ENCODE results near the gene ATG4C. TPM values are rescaled to one million over a fixed set of nuclear protein-coding genes. Genes with fewer than 3 reads are reported as not detected.

The ATG4C gene
- polyA plus RNA-seq, 2 donors, result 1.7 to 3.0 TPM

DNA sequence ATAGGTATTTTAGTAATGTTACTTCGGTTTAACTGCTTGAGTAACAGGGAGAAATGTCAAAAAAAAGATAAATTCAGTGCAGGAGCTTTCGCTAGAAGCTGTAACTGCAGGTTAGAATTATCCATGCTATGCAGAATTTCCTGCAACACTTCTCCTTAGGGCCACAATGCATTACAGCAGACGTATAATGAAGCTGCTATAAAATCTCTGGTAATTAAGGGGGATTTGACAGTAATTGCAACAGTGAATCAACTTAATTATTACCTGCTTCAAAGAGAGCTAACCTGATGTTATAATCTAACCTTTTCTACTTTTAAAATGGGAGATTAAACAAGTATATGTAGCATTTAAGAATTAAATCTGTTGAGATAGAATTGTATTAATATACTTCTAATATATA, 92.6 kb downstream of the ATG4C start:
- H3K4me3 ChIP-seq (ENCODE audit: low read depth in 1 of 2, low read length in 2 of 2), result no peak overlapping the region
- no peaks in the 10 kb centered on the region for H3K36me3 ChIP-seq (ENCODE audit: control insufficient read depth in 2 of 2, insufficient read depth in 2 of 2, low read length in 1 of 2)
- H3K4me1 ChIP-seq (ENCODE audit: control insufficient read depth in 2 of 2, insufficient read depth in 2 of 2, low read length in 1 of 2), result no peaks in the 10 kb centered on the region
- no peaks in the 10 kb centered on the region for H3K9me3 ChIP-seq (ENCODE audit: control insufficient read depth in 2 of 2, insufficient read depth in 1 of 2, low read depth in 1 of 2, low read length in 1 of 2)
- peaks cover 0 to 2% of the 10 kb centered on the region in 2 donors for H3K27me3 ChIP-seq (ENCODE audit: control insufficient read depth in 1 of 2, insufficient read depth in 2 of 2, low read length in 2 of 2)
- no peak overlapping the region for H3K27ac ChIP-seq (ENCODE audit: low read depth in 2 of 2, low read length in 1 of 2)
- 84 to 86% methylated on average over 3 of the region's 3 CpGs for WGBS, 2 donors

GRCh38 chr1:62877579-62877978, 93.6 kb downstream of the ATG4C start:
- H3K27me3 ChIP-seq (ENCODE audit: control insufficient read depth in 1 of 2, insufficient read depth in 2 of 2, low read length in 2 of 2), result peaks cover 0 to 2% of the 10 kb centered on the region in 2 donors
- WGBS, 2 donors, result 84 to 89% methylated on average over 2 of the region's 2 CpGs
- H3K36me3 ChIP-seq (ENCODE audit: control insufficient read depth in 2 of 2, insufficient read depth in 2 of 2, low read length in 1 of 2), result no peaks in the 10 kb centered on the region
- no peaks in the 10 kb centered on the region for H3K9me3 ChIP-seq (ENCODE audit: control insufficient read depth in 2 of 2, insufficient read depth in 1 of 2, low read depth in 1 of 2, low read length in 1 of 2)
- no peaks in the 10 kb centered on the region for H3K4me1 ChIP-seq (ENCODE audit: control insufficient read depth in 2 of 2, insufficient read depth in 2 of 2, low read length in 1 of 2)
- no peak overlapping the region for H3K4me3 ChIP-seq (ENCODE audit: low read depth in 1 of 2, low read length in 2 of 2)
- no peak overlapping the region for H3K27ac ChIP-seq (ENCODE audit: low read depth in 2 of 2, low read length in 1 of 2)

GRCh38 chr1:62879962-62880361, 96.0 kb downstream of the ATG4C start:
- Histone ChIP-seq H3K27me3 (ENCODE audit: control insufficient read depth in 1 of 2, insufficient read depth in 2 of 2, low read length in 2 of 2) (peaks cover 0 to 2% of the 10 kb centered on the region in 2 donors), H3K27ac (ENCODE audit: low read depth in 2 of 2, low read length in 1 of 2) (no peak overlapping the region), H3K4me1 (ENCODE audit: control insufficient read depth in 2 of 2, insufficient read depth in 2 of 2, low read length in 1 of 2) (no peaks in the 10 kb centered on the region), H3K36me3 (ENCODE audit: control insufficient read depth in 2 of 2, insufficient read depth in 2 of 2, low read length in 1 of 2) (no peaks in the 10 kb centered on the region), H3K9me3 (ENCODE audit: control insufficient read depth in 2 of 2, insufficient read depth in 1 of 2, low read depth in 1 of 2, low read length in 1 of 2) (no peaks in the 10 kb centered on the region), H3K4me3 (ENCODE audit: low read depth in 1 of 2, low read length in 2 of 2) (no peak overlapping the region)
- WGBS, 2 donors, result 93% methylated on average over 1 of the region's 1 CpG

DNA sequence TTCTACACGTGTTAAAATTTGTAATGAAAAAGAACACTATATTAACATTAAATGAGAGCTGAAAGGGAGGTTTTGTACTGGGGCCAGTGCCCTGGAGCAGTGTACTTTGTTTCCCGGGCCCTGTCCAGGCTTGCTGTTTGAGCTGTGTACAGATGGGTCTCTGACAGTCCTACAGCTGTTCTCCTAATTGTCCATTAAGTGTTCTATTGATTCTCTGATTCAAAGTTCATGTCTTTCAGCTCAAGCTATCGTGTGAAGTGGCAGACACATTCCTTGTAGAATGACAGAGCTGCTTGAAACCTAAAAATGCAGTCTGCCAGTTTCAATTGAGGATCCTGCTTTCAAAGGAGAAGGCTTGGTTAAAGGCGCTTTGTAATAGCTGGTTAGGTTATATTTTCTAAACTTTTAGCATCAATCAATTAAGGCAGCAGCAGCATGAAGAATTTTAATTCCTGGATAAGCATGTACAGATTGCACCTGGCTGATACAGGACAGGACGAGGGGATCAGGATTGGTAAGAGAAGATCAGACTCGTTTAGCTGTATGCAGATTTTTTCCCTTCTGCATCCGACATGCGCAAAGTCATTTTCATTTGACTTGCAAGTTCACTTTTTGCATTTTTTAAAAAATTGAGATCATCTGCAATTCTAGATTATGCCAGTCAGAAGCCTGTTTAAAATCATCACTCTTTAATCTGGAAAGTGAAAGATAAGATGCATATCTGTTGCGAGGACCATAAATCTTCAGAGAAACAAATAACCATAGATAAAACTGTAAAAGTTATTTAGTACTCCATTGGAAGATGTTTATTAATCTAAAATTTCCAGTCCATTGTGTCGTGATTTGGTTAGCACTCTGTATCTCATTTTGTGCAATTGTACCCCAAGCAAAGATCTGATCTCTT, 98.5 kb downstream of the ATG4C start:
- Histone ChIP-seq H3K27me3 (ENCODE audit: control insufficient read depth in 1 of 2, insufficient read depth in 2 of 2, low read length in 2 of 2) (peaks cover 0 to 2% of the 10 kb centered on the region in 2 donors), H3K4me1 (ENCODE audit: control insufficient read depth in 2 of 2, insufficient read depth in 2 of 2, low read length in 1 of 2) (no peaks in the 10 kb centered on the region), H3K9me3 (ENCODE audit: control insufficient read depth in 2 of 2, insufficient read depth in 1 of 2, low read depth in 1 of 2, low read length in 1 of 2) (no peaks in the 10 kb centered on the region), H3K36me3 (ENCODE audit: control insufficient read depth in 2 of 2, insufficient read depth in 2 of 2, low read length in 1 of 2) (no peaks in the 10 kb centered on the region), H3K4me3 (ENCODE audit: low read depth in 1 of 2, low read length in 2 of 2) (no peak overlapping the region), H3K27ac (ENCODE audit: low read depth in 2 of 2, low read length in 1 of 2) (no peak overlapping the region)
- WGBS, 2 donors, result 44 to 53% methylated on average over 10 of the region's 10 CpGs

- H3K36me3 ChIP-seq (ENCODE audit: control insufficient read depth in 2 of 2, insufficient read depth in 2 of 2, low read length in 1 of 2), result no peaks in the 10 kb centered on the region
- no peaks in the 10 kb centered on the region for H3K4me1 ChIP-seq (ENCODE audit: control insufficient read depth in 2 of 2, insufficient read depth in 2 of 2, low read length in 1 of 2)
- H3K4me3 ChIP-seq (ENCODE audit: low read depth in 1 of 2, low read length in 2 of 2), result no peak overlapping the region
- H3K9me3 ChIP-seq (ENCODE audit: control insufficient read depth in 2 of 2, insufficient read depth in 1 of 2, low read depth in 1 of 2, low read length in 1 of 2), result no peaks in the 10 kb centered on the region
- peaks cover 0 to 2% of the 10 kb centered on the region in 2 donors for H3K27me3 ChIP-seq (ENCODE audit: control insufficient read depth in 1 of 2, insufficient read depth in 2 of 2, low read length in 2 of 2)
- H3K27ac ChIP-seq (ENCODE audit: low read depth in 2 of 2, low read length in 1 of 2), result no peak overlapping the region
Measured at GRCh38 chr1:62884156-62884740, 100.3 kb downstream of the ATG4C start.

- 85 to 88% methylated on average over 6 of the region's 6 CpGs for WGBS, 2 donors
- no peak overlapping the region for H3K27ac ChIP-seq (ENCODE audit: low read depth in 2 of 2, low read length in 1 of 2)
- no peaks in the 10 kb centered on the region for H3K27me3 ChIP-seq (ENCODE audit: control insufficient read depth in 1 of 2, insufficient read depth in 2 of 2, low read length in 2 of 2)
- H3K36me3 ChIP-seq (ENCODE audit: control insufficient read depth in 2 of 2, insufficient read depth in 2 of 2, low read length in 1 of 2), result no peaks in the 10 kb centered on the region
- H3K9me3 ChIP-seq (ENCODE audit: control insufficient read depth in 2 of 2, insufficient read depth in 1 of 2, low read depth in 1 of 2, low read length in 1 of 2), result no peaks in the 10 kb centered on the region
- no peaks in the 10 kb centered on the region for H3K4me1 ChIP-seq (ENCODE audit: control insufficient read depth in 2 of 2, insufficient read depth in 2 of 2, low read length in 1 of 2)
- H3K4me3 ChIP-seq (ENCODE audit: low read depth in 1 of 2, low read length in 2 of 2), result no peak overlapping the region
Measured at GRCh38 chr1:62887799-62888507, 104.0 kb downstream of the ATG4C start.

DNA sequence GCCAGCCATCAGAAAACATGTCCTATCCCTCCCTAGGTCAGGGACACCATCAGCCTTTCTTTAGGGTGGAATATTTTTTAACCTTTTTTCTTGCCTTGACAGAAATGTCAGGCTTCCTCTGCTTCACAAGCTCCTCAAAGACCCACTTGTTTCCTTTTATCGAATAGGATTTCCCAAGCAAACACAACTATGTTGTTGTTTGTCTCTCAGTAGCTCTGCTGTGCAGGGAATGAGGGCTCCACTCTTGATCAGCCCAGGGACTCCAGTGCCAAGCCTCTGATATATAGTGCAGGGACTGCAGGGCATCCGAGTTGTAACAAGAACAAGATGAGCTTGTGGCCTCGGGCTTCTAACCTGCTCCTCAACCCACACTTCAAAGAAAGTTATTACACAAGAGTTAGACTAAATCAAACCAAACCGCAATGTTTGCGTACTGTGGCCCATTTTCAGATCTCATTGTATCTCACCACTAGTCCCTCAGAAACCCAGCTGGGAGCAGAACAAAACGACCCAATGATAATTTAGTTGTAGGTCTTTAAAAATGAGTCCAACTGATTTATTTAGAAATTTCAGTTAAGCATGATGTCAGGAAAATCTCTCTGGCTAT, 108.1 kb downstream of the ATG4C start:
- WGBS, 2 donors, result 50 to 51% methylated on average over 6 of the region's 6 CpGs

DNA sequence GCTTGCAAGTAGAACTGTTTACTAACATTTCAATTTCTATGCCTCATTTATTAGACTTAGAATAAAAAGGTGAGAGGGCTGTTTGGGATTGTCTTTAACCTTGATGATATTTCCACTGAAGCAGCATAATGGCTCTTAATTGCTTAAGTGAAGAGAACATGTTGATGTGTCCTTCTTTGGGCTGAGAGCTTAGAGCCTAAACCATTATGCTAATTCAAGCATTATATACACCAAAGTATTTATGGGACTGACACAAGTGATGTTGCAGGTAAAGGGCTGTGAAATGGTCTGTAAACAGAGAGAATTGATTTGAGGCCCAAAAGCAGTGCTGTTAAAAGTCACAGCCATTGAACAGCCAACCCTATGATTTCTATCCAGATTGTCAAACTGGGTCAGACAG, 113.9 kb downstream of the ATG4C start:
- Histone ChIP-seq H3K4me1 (ENCODE audit: control insufficient read depth in 2 of 2, insufficient read depth in 2 of 2, low read length in 1 of 2) (no peaks in the 10 kb centered on the region), H3K4me3 (ENCODE audit: low read depth in 1 of 2, low read length in 2 of 2) (no peak overlapping the region), H3K27me3 (ENCODE audit: control insufficient read depth in 1 of 2, insufficient read depth in 2 of 2, low read length in 2 of 2) (no peaks in the 10 kb centered on the region), H3K27ac (ENCODE audit: low read depth in 2 of 2, low read length in 1 of 2) (no peak overlapping the region), H3K9me3 (ENCODE audit: control insufficient read depth in 2 of 2, insufficient read depth in 1 of 2, low read depth in 1 of 2, low read length in 1 of 2) (no peaks in the 10 kb centered on the region), H3K36me3 (ENCODE audit: control insufficient read depth in 2 of 2, insufficient read depth in 2 of 2, low read length in 1 of 2) (no peaks in the 10 kb centered on the region)

More for the DNA sequence above, 108.1 kb downstream of the ATG4C start:
- Histone ChIP-seq H3K4me1 (ENCODE audit: control insufficient read depth in 2 of 2, insufficient read depth in 2 of 2, low read length in 1 of 2) (no peaks in the 10 kb centered on the region), H3K9me3 (ENCODE audit: control insufficient read depth in 2 of 2, insufficient read depth in 1 of 2, low read depth in 1 of 2, low read length in 1 of 2) (no peaks in the 10 kb centered on the region), H3K4me3 (ENCODE audit: low read depth in 1 of 2, low read length in 2 of 2) (no peak overlapping the region), H3K27me3 (ENCODE audit: control insufficient read depth in 1 of 2, insufficient read depth in 2 of 2, low read length in 2 of 2) (no peaks in the 10 kb centered on the region), H3K27ac (ENCODE audit: low read depth in 2 of 2, low read length in 1 of 2) (no peak overlapping the region), H3K36me3 (ENCODE audit: control insufficient read depth in 2 of 2, insufficient read depth in 2 of 2, low read length in 1 of 2) (no peaks in the 10 kb centered on the region)

DNA sequence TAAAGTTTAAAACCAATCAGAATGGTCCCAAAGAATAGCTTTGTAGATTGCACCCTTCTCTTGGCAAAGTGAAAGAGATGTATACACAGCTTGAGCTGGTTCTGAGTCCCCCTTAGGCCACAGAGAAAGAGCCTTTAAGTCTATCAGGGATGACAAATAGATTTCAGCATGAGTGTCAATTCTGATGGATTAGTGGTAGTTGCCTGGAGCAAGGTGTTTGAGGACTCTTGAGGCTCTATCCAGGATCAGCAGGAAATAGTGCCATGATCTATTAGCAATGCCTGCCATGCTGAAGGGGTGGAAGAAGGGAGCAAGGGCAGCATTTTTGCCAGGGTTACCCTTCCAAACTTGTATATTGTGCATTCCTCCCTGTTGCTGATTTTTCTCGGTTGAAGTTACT, 116.6 kb downstream of the ATG4C start:
- Histone ChIP-seq H3K36me3 (ENCODE audit: control insufficient read depth in 2 of 2, insufficient read depth in 2 of 2, low read length in 1 of 2) (no peaks in the 10 kb centered on the region), H3K27ac (ENCODE audit: low read depth in 2 of 2, low read length in 1 of 2) (no peak overlapping the region), H3K27me3 (ENCODE audit: control insufficient read depth in 1 of 2, insufficient read depth in 2 of 2, low read length in 2 of 2) (no peaks in the 10 kb centered on the region), H3K4me1 (ENCODE audit: control insufficient read depth in 2 of 2, insufficient read depth in 2 of 2, low read length in 1 of 2) (no peaks in the 10 kb centered on the region), H3K9me3 (ENCODE audit: control insufficient read depth in 2 of 2, insufficient read depth in 1 of 2, low read depth in 1 of 2, low read length in 1 of 2) (no peaks in the 10 kb centered on the region), H3K4me3 (ENCODE audit: low read depth in 1 of 2, low read length in 2 of 2) (no peak overlapping the region)
- WGBS, 2 donors, result 69 to 71% methylated on average over 1 of the region's 1 CpG

All from esophagus (tissue), 2 donors.